Sigmoid colon (tissue), 4 donors: ENCODE results near the gene HK1.

Experiments used
- EP300 ChIP-seq, 4 donors: sonication (generic); formaldehyde crosslinking; IDR thresholded peaks; one replicate each; pipeline ENCODE4 v1.6.1; 2017; ENCODE audit warnings: antibody characterized with exemption in 4 of 4
- POLR2A ChIP-seq, 2 donors: fragments of 450-650 bp; IDR thresholded peaks; one replicate each; pipeline ENCODE4 v1.6.1; 2016; ENCODE audit warnings: antibody characterized with exemption in 2 of 2, mild to moderate bottlenecking in 2 of 2, moderate library complexity in 2 of 2
- POLR2AphosphoS5 ChIP-seq, 4 donors: sonication (generic); formaldehyde crosslinking; IDR thresholded peaks; one replicate each; pipeline ENCODE4 v1.6.1; 2017; ENCODE audit warnings: antibody characterized with exemption in 4 of 4
- TF ChIP-seq, protein P1 (sequence below), 4 experiments: fragments of 450-650 bp in 3 of 4; fragments of 200-600 bp in 1 of 4; IDR thresholded peaks; one replicate each; pipeline ENCODE4 v1.5.1; 2016 to 2019; ENCODE audit warnings: antibody characterized with exemption in 4 of 4, mild to moderate bottlenecking in 3 of 4, moderate library complexity in 2 of 4

DNA sequence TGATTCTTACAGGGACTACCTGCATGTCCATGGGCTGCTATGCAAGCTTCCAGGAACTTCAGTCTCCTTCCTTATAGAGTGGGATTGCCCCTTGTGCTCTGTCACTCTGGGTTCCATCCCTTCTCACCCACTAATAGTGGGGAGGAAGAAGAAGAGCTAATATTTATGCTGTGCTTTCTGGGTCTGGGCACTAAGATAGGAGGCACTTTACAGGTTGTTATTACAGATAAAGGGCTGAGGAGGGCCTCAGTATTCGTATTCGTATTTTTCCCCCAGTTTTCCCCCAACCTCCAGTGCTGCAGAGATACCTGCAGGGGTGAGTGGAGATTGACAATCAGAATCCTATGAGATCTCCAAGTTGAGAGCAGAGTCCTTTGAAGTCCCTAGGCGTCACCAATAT, 14.2 kb downstream of the HK1 start:
- TF ChIP-seq POLR2A (IDR thresholded peaks at IDR 0.05) = no peak
- TF ChIP-seq, protein P1, sequence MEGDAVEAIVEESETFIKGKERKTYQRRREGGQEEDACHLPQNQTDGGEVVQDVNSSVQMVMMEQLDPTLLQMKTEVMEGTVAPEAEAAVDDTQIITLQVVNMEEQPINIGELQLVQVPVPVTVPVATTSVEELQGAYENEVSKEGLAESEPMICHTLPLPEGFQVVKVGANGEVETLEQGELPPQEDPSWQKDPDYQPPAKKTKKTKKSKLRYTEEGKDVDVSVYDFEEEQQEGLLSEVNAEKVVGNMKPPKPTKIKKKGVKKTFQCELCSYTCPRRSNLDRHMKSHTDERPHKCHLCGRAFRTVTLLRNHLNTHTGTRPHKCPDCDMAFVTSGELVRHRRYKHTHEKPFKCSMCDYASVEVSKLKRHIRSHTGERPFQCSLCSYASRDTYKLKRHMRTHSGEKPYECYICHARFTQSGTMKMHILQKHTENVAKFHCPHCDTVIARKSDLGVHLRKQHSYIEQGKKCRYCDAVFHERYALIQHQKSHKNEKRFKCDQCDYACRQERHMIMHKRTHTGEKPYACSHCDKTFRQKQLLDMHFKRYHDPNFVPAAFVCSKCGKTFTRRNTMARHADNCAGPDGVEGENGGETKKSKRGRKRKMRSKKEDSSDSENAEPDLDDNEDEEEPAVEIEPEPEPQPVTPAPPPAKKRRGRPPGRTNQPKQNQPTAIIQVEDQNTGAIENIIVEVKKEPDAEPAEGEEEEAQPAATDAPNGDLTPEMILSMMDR (IDR thresholded peaks at IDR 0.05) = no peak
- TF ChIP-seq EP300 (IDR thresholded peaks at IDR 0.05) = no peak
- TF ChIP-seq POLR2AphosphoS5 (IDR thresholded peaks at IDR 0.05) = no peak
